Epithelial cell of esophagus (primary cell): ENCODE data around the gene FRG1.
"Not testable (repeated sequence)": the region's sequence is repeated elsewhere in the genome, so short reads cannot be mapped to it uniquely, and the experiment has no call there.

Experiments
- DNase-seq: peaks from one replicate; pipeline ENCODE4 v3.0.0; 2010; ENCODE audit warnings: low read depth
- H3K4me3 ChIP-seq: 2 replicates; pipeline ENCODE4 v1.5.1; 2011; ENCODE audit warnings: mild to moderate bottlenecking, low read length, control low read depth
- CTCF ChIP-seq: IDR thresholded peaks from 2 replicates; pipeline ENCODE4 v1.5.1; 2011; ENCODE audit warnings: low read depth, mild to moderate bottlenecking, low read length, control low read depth, inconsistent platforms; ENCODE audit not compliant: insufficient read depth; ENCODE audit errors: missing control alignments

FRG1 gene

GRCh38 chr4:189941005-189941450 lies 356 bp downstream of the FRG1 start:
- no peak for DNase-seq
- H3K4me3 ChIP-seq: peak overlapping the region; percentile 77
- TF ChIP-seq CTCF: no peak

DNA sequence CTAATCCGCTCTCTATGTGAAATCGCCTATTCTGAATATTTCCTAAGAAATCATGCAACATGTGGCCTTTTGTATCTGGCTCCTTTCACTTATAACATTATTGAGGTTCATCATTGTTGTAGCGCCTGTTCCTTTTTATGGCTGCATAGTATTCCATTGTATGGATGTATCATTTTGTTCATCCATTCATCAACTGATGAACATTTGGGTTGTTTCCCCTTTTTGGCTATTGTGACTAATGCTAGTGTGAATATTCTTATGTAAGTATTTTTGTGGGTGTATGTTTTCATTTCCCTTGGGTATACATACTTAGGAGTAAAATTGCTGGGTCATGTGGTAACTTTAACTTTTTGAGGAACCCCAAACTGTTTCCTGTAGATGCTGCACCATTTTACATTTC lies 1.7 kb downstream of the FRG1 start:
- not testable (repeated sequence) for DNase-seq, H3K4me3 ChIP-seq

GRCh38 chr4:189944077-189944476 lies 3.4 kb downstream of the FRG1 start:
- not testable (repeated sequence) for H3K4me3 ChIP-seq, DNase-seq

- not testable (repeated sequence) for H3K4me3 ChIP-seq, DNase-seq
Observed at GRCh38 chr4:189946906-189947305, 6.2 kb downstream of the FRG1 start.

DNA sequence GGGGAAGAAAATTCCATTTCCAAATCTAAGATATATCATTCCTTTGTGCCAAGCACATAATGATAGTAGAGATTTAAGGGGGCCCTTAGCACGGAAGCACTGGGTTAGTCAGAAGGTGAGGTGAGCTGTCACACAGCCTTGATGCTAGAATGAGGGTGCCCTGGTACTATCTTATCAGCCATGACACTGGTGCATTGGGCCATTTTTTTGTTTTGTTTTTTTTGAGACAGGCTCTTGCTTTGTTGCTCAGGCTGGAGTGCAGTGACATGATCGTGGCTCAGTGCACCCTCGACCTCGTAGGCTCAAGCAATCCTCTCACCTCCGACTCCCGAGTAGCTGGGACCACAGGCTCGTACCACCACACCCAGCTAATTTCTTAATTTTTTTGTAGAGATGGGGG lies 7.8 kb downstream of the FRG1 start:
- DNase-seq, H3K4me3 ChIP-seq: not testable (repeated sequence)

DNA sequence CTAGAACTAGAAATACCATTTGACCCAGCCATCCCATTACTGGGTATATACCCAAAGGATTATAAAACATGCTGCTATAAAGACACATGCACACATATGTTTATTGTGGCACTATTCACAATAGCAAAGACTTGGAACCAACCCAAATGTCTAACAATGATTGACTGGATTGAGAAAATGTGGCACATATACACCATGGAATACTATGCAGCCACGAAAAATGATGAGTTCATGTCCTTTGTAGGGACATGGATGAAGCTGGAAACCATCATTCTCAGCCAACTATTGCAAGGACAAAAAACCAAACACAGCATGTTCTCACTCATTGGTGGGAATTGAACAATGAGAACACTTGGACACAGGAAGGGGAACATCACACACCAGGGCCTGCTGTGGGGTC lies 28.6 kb downstream of the FRG1 start:
- not testable (repeated sequence) for H3K4me3 ChIP-seq, DNase-seq

GRCh38 chr4:189973646-189974045 lies 33.0 kb downstream of the FRG1 start:
- no peak overlapping the region for H3K4me3 ChIP-seq
- no peak for TF ChIP-seq CTCF
- no peak for DNase-seq

DNA sequence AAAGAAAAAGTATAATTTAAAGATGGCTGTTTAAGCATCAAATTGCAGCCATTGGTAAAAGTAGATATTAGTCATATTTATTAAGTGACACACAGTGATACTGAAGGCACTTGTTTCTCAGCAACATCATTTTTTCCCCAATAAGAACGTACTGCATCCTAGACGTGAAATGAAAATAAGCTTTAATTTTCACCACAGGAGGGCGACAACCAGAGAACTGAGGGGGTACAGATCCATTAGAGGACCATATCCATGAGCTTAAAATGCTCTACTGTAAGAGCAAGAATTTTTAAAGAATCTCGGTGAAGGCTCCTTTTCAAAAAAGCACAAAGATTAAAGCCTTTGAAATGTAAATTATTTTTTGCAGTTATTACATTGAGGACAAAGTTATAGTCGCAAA lies 33.4 kb downstream of the FRG1 start:
- DNase-seq: no peak

GRCh38 chr4:189979196-189980047 lies 38.8 kb downstream of the FRG1 start:
- no peak overlapping the region for H3K4me3 ChIP-seq
- DNase-seq: no peak
- TF ChIP-seq CTCF: no peak

More for the DNA sequence above, 33.4 kb downstream of the FRG1 start:
- H3K4me3 ChIP-seq: no peak overlapping the region
- TF ChIP-seq CTCF: no peak

- H3K4me3 ChIP-seq, DNase-seq: not testable (repeated sequence)
Observed at GRCh38 chr4:189980292-189980691, 39.6 kb downstream of the FRG1 start.
